IPS-18c (cell line): Measurements from ENCODE around the gene GABRD.

ENCODE experiments used
- H3K4me3 ChIP-seq: 2 replicates; pipeline ENCODE4 v1.7.0; 2013; ENCODE audit warnings: low read depth, mild to moderate bottlenecking, low read length, moderate library complexity; ENCODE audit not compliant: insufficient read depth
- H3K9me3 ChIP-seq: one replicate; pipeline ENCODE4 v1.6.1; 2013; ENCODE audit warnings: mild to moderate bottlenecking, low read length, moderate library complexity; ENCODE audit not compliant: control insufficient read depth, insufficient read depth

GABRD gene

DNA sequence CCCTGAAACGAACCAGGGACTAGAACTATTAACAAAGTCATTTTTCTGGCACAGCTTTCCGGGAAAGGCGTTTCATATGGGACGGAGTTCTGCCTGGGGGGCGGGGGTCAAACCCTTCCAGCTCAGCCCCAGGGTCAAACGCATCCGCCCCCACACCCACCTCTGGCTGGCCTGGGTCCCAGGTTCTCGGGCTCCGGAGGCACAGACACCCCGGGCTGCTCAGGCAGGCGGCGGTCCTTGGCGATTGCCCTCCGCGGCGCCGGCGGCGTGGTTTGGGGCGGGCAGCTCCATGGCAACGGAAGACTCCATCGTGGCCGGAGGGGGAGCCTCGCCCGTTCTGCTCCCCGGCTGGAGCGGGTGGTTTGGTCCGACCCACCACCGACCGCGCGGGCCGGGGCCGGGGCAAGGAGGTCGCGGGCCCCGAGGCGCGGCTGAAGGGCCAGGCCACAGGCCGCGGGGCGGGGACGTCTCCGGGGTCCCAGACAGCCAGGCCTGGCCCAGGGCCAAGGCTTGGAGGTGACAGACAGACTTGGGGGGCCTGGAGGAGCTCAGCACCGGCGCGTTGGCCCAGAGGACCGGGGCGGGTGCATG lies 15.5 kb upstream of the GABRD start, which contains the start of gene CFAP74:
Gene CFAP74 (minus strand): TSS at position 246 of the 591 bp plus-strand sequence. CDS start 12,830 bp downstream, outside the sequence.
- Histone ChIP-seq H3K9me3 (no peaks in the 10 kb centered on the region), H3K4me3 (peak within 1 kb of the TSS; percentile 47; the same call in 1 of the 2 replicates)

DNA sequence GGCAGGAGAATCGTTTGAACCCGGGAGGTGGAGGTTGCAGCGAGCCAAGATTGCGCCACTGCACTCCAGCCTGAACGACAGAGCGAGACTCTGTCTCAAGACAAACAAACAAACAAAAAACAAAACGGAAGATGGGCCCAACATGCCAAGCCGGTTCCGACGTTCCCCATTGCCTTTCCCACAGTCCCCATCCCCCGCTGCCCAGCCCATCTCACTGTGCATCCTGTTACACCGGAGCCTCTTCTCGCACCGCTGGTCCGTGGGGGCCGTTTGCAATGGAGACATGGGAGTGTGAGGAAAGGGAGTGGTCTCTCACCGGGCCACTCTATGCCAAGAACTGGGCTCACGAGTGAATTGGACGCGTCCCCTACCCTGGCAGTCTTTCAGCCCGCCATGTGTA lies 14.3 kb upstream of the GABRD start:
- H3K4me3 ChIP-seq: no peak overlapping the region
- H3K9me3 ChIP-seq: no peaks in the 10 kb centered on the region

DNA sequence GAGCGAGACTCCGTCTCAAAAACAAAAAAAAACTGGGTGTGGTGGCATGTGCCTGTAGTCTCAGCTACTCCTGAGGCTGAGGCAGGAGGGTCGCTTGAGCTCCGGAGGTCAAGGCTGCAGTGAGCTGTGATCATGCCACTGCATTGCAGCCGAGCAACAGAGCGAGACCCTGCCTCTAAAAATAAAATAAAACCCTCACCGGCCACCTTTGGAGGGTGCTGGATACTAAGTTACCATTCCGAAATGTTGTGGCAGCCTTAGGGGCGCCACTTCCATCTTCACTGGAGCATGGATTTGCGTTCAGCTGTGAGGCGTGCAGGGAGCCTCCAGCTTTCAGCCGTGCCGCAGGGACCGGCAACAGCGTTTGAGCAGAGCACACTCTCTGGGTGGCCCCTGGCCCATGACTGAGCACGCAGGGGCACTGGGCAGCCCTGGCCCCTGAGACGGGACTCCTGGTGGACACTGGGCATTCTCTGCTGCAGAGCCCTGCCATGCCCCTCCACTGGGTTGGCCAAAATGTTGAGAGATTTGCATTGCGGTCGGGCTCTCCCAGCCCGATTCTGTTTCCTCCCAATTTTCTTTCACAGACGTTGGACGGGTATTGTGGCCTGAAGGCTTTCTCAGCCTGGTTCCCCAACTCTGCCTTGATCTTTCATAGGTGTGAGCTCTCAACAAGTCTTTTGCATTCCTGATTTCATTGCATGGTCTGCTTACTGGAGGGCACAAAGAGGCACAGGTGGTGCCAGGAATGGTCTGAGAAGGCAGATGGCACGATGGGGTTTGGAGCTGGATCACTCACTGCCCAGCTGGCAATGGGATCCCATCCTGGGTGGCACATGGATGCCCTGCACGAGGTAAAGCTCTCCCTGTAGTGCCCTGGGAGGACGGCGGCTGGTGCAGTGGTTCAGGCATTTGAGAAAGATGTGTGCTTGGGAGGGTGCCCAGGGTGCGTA lies 9.8 kb upstream of the GABRD start:
- no peak overlapping the region for H3K4me3 ChIP-seq
- no peaks in the 10 kb centered on the region for H3K9me3 ChIP-seq

DNA sequence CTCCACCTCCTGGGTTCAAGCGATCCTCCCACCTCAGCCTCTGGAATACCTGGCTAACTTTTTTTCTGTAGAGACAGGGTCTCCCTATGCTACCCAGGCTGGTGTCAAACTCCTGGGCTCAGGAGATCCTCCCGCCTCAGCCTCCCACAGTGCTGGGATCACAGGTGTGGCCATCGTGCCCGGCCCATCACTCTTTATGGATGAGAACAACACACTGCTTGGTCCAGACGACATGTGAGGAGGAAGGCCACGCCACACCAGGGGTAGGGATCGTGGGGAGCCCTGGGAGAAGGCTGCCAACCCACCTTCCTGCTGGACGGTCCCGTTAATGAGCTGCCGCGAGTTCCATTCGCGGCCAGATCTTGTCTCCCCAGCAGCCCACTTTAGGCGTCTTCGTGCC lies 5.0 kb upstream of the GABRD start:
- Histone ChIP-seq H3K9me3 (peaks cover 4% of the 10 kb centered on the region), H3K4me3 (no peak overlapping the region)

DNA sequence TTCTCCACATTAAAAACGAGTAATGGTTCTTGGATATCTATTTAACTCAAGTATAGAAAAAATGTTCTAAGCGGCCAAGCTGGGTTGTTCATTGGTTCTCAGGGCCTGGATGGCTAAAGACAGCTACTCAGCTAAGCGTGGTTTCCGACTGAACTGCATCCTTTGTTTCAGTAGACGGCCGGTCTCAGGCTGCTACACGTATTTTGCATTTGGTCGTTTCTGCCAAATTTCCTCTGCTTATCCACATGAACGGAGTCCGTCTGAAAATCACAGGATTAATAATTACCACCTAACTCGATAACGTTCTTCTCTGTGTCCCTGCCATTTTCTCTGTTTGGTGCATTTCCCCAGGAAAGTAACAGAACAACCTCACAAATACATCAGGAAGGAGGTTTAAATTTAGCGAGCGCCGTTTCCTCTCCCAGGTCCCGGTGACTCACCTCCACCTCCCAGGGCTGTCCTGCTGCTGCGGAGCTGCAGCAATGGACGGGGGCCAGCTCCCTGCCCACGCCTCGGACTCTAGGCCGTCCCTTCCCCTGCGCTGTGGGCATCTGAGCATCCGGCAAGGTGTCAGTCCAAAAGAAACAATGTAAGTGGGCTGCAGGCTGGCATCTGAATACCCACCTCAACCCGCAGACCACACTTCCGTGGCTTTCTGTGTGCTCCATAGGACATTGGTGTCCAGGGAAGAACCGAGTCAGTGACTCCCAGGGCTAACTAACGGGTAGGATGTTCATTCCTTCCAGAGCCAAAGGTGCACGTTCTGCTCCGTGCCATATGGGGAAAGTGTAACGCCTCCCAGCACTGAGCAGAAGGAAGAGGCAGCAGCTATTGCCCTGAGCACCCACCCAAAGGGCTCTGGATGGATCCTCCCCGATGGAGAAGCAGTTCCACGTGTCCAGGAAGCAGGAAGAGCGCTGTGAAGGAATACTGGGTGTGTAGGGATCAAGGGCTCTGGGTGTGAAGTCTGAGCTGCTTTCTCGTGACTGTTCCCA lies 4.1 kb upstream of the GABRD start:
- no peak overlapping the region for H3K4me3 ChIP-seq
- peaks cover 6% of the 10 kb centered on the region for H3K9me3 ChIP-seq

DNA sequence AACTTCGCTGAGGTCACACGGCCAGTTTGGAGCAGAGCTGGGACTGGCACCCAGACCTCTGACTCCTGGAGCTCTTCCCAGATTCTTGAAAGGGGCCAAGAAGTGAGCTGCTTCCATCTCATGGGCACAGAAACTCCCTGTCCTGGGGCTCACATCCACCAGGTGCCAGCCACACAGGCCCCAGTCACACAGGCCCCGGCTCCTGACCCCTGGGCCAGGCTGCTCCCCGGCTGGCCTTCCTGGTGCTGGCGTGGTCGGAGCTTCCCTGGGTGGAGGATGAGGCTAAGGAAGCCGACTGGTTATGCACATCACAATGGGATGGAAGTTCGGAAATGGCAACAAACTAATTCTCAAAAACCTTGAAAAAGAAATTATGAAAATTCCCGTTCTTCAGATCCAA lies 3.0 kb upstream of the GABRD start:
- Histone ChIP-seq H3K4me3 (no peak overlapping the region), H3K9me3 (peaks cover 6% of the 10 kb centered on the region)

DNA sequence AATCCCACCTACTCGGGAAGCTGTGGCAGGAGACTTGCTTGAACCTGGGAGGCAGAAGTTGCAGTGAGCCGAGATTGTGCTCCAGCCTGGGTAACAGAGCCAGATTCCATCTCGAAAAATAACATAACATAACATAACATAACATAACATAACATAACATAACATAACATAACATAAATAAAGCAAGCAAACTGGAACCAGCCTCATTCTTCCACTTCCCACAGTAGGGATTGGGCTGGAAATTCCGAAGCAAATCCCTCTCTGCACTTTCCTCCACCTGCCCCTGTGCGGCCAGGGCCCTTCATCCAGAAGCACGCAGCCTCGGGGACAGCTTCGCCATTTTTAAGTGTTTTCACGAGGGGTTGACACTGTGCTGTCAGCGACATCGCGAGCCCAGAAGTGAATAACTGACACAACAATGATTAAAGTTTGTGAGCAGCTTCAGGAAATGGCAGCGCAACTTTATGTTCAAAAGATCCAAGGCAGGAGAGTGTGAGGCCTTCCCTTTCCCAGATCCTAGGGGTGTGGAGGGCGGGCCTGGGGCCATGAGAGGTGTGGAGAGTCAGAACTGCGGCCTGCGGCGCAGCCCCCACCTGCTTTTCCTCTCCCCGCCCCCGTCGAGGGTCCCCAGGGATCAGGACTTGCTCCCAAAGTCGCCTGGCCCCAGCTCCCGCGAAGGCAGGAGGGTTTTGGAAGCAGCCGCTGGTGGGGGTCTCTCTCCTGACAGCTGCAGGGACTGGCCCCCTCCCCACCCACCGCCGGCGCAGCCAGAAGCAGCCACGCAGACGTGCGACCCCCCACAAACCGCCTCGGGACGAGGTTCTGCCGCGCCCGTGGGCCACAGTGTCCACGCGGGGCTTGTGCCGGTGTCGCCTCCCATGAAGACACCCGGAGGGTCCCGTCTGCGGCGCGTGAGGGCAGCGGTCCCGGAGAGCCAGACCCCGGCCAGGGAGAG lies 651 bp upstream of the GABRD start:
- H3K4me3 ChIP-seq: peak overlapping the region; percentile 36
- H3K9me3 ChIP-seq: peaks cover 6% of the 10 kb centered on the region

DNA sequence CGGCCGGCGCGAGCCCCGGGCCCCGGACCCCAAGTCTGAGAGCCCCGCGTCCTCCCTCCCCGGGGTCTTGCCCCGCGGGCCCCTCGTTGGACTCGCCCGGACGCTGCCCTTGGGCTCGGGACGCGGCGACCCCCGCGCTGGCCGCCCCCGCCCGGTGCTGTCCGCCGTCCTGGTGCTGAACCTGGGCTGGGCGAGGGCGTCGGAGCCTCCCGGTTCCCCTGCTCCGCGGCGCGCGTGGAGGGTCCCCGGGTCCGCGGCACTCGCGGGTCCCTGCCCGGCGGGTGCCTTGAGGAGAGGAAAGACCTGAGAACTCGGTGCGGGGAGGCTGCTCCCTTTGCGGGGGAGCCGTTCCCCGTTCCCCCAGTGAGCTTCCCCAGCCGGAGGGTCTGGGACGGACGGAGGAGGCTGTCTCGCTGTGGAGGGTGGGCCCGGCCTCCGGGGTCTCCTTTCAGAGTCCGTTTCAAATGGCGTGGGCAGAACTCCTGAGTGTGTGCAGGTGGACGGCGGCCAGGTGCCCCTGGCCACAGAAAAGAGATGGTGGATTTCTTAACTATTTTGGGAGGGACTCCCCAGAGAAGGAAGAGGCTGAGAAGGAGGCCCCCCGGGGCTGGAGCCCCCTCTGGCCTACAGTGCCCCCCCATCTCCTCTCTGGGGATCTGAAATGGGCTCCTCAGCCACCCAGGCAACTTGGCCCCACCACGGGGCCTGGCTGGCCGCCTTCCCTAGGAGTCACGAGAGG lies 595 bp downstream of the GABRD start:
- Histone ChIP-seq H3K4me3 (peak overlapping the region; percentile 40), H3K9me3 (peaks cover 6% of the 10 kb centered on the region)

DNA sequence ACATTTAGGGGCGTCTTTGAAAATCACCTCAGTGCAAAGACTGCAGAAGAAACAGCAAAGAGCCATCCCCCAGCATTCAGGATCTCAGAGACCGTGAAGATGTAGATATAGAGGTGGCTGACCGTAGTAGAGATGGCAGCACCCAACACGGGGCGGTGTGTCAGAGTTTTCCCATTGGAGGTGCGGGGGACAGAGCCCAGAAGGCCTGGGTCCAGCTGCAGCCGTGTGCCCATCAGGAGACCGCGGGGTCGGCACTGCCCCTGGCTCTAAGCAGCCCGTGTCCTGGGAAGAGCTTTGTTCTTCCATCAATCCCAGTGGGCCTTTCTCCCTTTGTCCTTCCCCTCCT lies 1.1 kb downstream of the GABRD start:
- H3K9me3 ChIP-seq: peaks cover 6% of the 10 kb centered on the region
- H3K4me3 ChIP-seq: no peak overlapping the region

DNA sequence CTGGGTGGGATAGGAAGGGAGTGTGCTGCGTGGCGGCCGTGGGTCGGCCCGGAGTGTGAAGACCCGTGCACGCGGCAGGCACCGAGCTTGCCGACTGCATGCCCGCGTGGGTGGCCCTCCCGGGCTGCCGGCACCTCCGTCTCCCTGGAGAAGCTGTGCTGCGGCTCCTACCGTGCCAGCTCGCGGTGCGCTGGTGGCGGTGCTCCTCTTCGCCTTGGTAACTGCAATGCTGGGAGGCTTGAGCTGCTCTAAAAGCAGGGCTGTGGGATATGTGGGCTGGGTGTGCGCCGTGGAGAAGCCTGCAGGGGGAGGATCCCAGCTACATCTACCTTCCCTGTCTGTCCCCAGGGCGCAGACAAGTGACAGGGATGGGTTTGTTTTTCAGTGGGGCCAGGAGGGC lies 2.4 kb downstream of the GABRD start:
- Histone ChIP-seq H3K9me3 (peaks cover 4% of the 10 kb centered on the region), H3K4me3 (no peak overlapping the region)

DNA sequence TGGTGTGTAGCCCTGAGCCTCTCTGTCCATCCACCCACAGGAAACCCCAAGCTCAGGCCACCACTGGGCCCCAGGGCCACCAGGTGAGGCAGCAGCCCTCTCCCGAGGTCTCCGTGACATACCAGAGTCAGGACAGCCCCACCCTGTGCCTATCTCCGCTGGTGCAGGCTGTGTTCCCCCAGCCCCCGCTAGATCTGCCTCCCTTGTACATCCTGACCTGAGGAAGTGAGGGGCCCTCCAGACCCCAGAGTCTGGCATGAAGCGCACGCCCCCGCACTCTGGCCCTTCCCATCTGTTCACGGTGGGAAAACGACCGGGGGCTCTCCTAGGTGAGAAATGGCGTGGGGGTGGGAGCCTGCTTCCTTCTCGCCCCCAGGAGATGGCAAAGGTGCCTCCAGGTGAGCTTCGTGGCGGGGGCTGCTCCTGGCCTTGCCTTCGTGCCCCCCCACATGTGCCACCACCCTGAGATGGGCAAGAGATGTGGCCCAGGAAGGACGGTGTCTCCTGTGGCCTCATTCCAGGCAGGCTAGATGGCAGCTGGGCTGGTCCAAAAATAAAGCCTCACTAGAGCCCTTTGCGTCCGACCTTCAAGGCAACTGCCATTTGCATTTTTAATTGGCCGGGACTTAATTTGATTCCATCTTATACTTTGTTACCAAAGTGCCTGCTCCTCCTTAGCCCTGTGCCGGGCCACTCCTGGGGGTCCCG lies 3.1 kb downstream of the GABRD start:
- Histone ChIP-seq H3K9me3 (peaks cover 2% of the 10 kb centered on the region), H3K4me3 (no peak overlapping the region)

DNA sequence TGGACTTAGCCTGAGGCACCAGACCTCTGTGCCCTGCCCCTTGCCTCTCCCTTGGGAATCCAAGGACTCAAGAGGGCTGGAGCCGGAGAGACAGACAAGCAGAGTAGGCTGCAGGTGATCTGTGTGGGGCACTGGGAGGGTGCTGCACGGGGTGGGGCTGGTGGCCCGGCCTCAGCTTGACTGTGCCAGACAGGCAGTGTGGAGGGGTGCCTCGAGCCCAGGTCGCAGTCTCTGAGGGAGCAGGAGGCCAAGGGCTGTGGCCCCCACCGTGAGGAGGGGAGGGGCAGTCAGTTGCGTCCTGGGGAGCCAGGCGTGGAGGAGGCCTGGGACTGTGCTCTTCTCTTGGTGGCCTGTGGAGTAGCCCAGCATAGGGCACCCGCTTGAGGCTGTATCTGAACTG lies 4.0 kb downstream of the GABRD start:
- peaks cover 2% of the 10 kb centered on the region for H3K9me3 ChIP-seq
- no peak overlapping the region for H3K4me3 ChIP-seq

DNA sequence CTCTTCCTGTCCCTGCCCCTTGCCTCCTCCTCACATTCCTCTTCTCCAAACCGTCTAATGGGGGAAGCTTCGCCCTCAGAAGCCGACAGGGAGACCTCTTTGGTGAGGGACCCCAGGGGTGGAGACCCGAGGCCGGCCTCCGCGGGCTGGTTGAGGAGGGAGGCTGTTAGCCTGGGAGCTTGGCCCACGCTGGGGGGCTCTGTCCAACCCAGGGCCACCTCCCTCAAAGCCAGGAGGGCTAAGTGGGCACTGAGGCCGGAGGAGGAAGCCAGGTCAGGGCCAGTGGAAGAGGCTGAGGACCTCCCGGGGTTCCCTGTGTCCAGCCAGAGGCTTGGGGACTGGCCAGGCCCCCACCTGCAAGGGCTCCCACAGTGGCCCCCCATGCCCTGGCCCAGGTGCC lies 5.3 kb downstream of the GABRD start:
- Histone ChIP-seq H3K9me3 (peaks cover 2% of the 10 kb centered on the region), H3K4me3 (no peak overlapping the region)

DNA sequence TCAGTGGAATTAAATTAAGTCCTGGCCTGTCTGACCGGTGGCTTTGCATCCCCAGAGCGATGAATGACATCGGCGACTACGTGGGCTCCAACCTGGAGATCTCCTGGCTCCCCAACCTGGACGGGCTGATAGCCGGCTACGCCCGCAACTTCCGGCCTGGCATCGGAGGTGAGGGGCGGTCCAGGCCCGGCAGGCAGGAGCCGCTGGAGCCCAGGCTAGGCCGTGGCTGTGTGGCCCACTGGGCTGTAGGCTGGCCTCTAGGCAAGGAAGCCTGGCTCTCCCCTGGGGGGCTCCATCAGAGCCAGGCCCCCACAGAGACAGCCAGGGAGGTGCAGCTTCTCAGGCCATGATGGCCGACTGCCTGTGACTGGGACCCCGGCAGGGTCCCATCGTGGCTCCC lies 5.7 kb downstream of the GABRD start:
- Histone ChIP-seq H3K9me3 (peaks cover 1% of the 10 kb centered on the region), H3K4me3 (no peak overlapping the region)

DNA sequence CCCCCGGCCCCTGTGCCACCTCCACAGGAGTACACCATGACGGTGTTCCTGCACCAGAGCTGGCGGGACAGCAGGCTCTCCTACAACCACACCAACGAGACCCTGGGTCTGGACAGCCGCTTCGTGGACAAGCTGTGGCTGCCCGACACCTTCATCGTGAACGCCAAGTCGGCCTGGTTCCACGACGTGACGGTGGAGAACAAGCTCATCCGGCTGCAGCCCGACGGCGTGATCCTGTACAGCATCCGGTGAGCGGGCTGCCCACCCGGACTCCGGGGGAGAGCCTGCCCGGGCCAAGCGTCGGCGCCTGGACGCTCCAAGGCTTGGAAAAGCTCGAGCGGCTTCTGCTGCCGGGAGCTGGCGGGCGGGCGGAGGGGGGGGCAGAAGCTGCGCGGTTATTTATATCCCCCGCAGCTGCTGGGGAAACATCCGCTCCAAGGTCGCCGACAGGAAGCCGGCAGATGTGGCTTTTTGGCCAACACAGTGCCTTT lies 6.4 kb downstream of the GABRD start:
- no peaks in the 10 kb centered on the region for H3K9me3 ChIP-seq
- no peak overlapping the region for H3K4me3 ChIP-seq
